Neural cell (in vitro differentiated cells): ENCODE data around the gene SSX2IP. TPM values are rescaled to one million over a fixed set of nuclear protein-coding genes. Genes with fewer than 3 reads are reported as not detected.

ENCODE experiments used
- H2AFZ ChIP-seq: fragments of 200-600, 300-800 bp; sonication (generic), shearing (Covaris generic); 2 replicates; pipeline ENCODE4 v1.6.0; 2014; ENCODE audit warnings: low read depth, mild to moderate bottlenecking, antibody characterized with exemption, low read length, moderate library complexity
- H3F3A ChIP-seq: fragments of 200-600 bp; shearing (Covaris generic); 2 replicates; pipeline ENCODE4 v1.6.1; 2016; ENCODE audit warnings: mild to moderate bottlenecking, moderate library complexity, mixed read lengths, antibody characterized with exemption, low read length; ENCODE audit not compliant: insufficient read depth, poor library complexity, severe bottlenecking
- H3K27ac ChIP-seq: fragments of 200-600, 300-800 bp; sonication (generic), shearing (Covaris generic); 2 replicates; pipeline ENCODE4 v1.5.1; 2014; ENCODE audit warnings: mild to moderate bottlenecking, low read length, moderate library complexity
- H3K27me3 ChIP-seq: fragments of 300-800, 200-600 bp; sonication (generic), shearing (Covaris generic); 2 replicates; pipeline ENCODE4 v1.6.0; 2014; ENCODE audit warnings: mild to moderate bottlenecking, low read depth, low read length, moderate library complexity; ENCODE audit not compliant: insufficient read depth
- H3K36me3 ChIP-seq: fragments of 300-800, 200-600 bp; sonication (generic), shearing (Covaris generic); 2 replicates; pipeline ENCODE4 v1.5.1; 2014; ENCODE audit warnings: mild to moderate bottlenecking, antibody characterized with exemption, low read length, moderate library complexity; ENCODE audit not compliant: insufficient read depth
- H3K4me2 ChIP-seq: fragments of 300-800, 200-600 bp; sonication (generic), shearing (Covaris generic); 2 replicates; pipeline ENCODE4 v1.6.0; 2014; ENCODE audit warnings: mild to moderate bottlenecking, low read length
- H3K4me3 ChIP-seq: fragments of 300-800, 200-600 bp; sonication (generic), shearing (Covaris generic); 2 replicates; pipeline ENCODE4 v1.5.1; 2014; ENCODE audit warnings: mild to moderate bottlenecking, low read length, moderate library complexity
- H3K79me2 ChIP-seq: fragments of 200-600 bp; shearing (Covaris generic); replicated peaks from 2 replicates; pipeline ENCODE4 v1.6.0; 2014; ENCODE audit warnings: mild to moderate bottlenecking, low read length, moderate library complexity; ENCODE audit not compliant: insufficient read depth
- H3K9ac ChIP-seq: fragments of 300-800, 200-600 bp; sonication (generic), shearing (Covaris generic); 2 replicates; pipeline ENCODE4 v1.6.1; 2016; ENCODE audit warnings: mild to moderate bottlenecking, low read length, mixed read lengths
- H3K9me2 ChIP-seq: fragments of 200-600 bp; shearing (Covaris generic); 2 replicates; pipeline ENCODE4 v1.6.1; 2016; ENCODE audit warnings: mild to moderate bottlenecking, low read length, mixed read lengths; ENCODE audit not compliant: insufficient read depth
- H3K9me3 ChIP-seq: fragments of 200-600, 300-800 bp; sonication (generic), shearing (Covaris generic); 2 replicates; pipeline ENCODE4 v1.6.1; 2016; ENCODE audit warnings: mild to moderate bottlenecking, mixed run types, low read length, moderate library complexity, mixed read lengths
- H4K20me1 ChIP-seq: fragments of 200-600 bp; shearing (Covaris generic); 2 replicates; pipeline ENCODE4 v1.6.1; 2016; ENCODE audit warnings: mild to moderate bottlenecking, mixed run types; ENCODE audit not compliant: insufficient read depth
- EP300 ChIP-seq: fragments of 450-650 bp; conservative IDR thresholded peaks from 2 replicates; pipeline ENCODE4 v1.6.1; 2014; ENCODE audit warnings: antibody characterized with exemption, mild to moderate bottlenecking, moderate library complexity; ENCODE audit not compliant: poor library complexity, severe bottlenecking
- EZH2 ChIP-seq: fragments of 200-600, 300-800 bp; shearing (Covaris generic), sonication (generic); IDR thresholded peaks from 2 replicates; pipeline ENCODE4 v1.6.1; 2014; ENCODE audit warnings: antibody characterized with exemption, low read length, borderline replicate concordance, mild to moderate bottlenecking; ENCODE audit not compliant: insufficient read depth, poor library complexity, severe bottlenecking
- MXI1 ChIP-seq: fragments of 450-650 bp; conservative IDR thresholded peaks from 2 replicates; pipeline ENCODE4 v1.6.1; 2014; ENCODE audit warnings: antibody characterized with exemption, mild to moderate bottlenecking; ENCODE audit not compliant: poor library complexity, severe bottlenecking
- POLR2AphosphoS5 ChIP-seq: IDR thresholded peaks from 2 replicates; pipeline ENCODE4 v1.6.1; 2012
- RAD21 ChIP-seq: fragments of 450-650 bp; conservative IDR thresholded peaks from 2 replicates; pipeline ENCODE4 v1.6.1; 2014; ENCODE audit warnings: antibody characterized with exemption, mild to moderate bottlenecking, moderate library complexity
- SMC3 ChIP-seq: fragments of 450-650 bp; conservative IDR thresholded peaks from 2 replicates; pipeline ENCODE4 v1.6.1; 2014; ENCODE audit warnings: antibody characterized with exemption, mild to moderate bottlenecking, moderate library complexity; ENCODE audit not compliant: poor library complexity
- TAF1 ChIP-seq: IDR thresholded peaks from 2 replicates; pipeline ENCODE4 v1.6.1; 2012; ENCODE audit warnings: low read depth
- polyA plus RNA-seq: library from polyadenylated mRNA; depleted of rRNA; stranded (reverse); fragments of >200 nt; gene quantifications from 2 replicates; pipeline ENCODE4 v1.2.3, GENCODE V29; 2014
- TF ChIP-seq, protein P1 (sequence below): fragments of 450-650 bp; IDR thresholded peaks from 2 replicates; pipeline ENCODE4 v1.5.1; 2014; ENCODE audit warnings: antibody characterized with exemption, mild to moderate bottlenecking, moderate library complexity; ENCODE audit not compliant: poor library complexity, severe bottlenecking
- TF ChIP-seq, protein P2 (sequence below): IDR thresholded peaks from 2 replicates; pipeline ENCODE4 v1.6.1; 2012; ENCODE audit warnings: borderline replicate concordance

Gene SSX2IP
- polyA plus RNA-seq, 1 donor from 2014 or later = 21.7 TPM

DNA sequence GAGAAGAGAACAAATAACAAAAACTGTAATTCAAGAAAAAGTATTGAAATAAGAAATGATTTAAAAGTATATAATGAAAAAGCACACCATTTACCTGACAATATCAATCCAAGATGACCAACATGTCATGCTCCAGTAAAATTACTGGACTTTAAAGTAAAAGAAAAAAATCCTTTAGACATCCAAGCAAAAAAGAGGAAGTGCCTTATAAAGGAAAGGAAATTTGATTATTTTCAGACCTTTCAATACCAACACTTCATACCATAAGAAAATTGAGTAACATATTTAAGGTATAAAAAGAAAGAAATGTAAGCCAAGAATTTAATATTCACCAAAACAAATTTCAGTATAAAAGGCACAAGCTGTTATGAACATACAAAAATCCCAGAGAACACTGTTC lies 46.2 kb upstream of the SSX2IP start:
- no peaks in the 10 kb centered on the region for H3K36me3 ChIP-seq
- no peaks in the 10 kb centered on the region for H3K79me2 ChIP-seq
- no peaks in the 10 kb centered on the region for H4K20me1 ChIP-seq
- no peak for TF ChIP-seq MXI1
- no peak for TF ChIP-seq SMC3
- no peak for TF ChIP-seq POLR2AphosphoS5
- TF ChIP-seq, protein P1, sequence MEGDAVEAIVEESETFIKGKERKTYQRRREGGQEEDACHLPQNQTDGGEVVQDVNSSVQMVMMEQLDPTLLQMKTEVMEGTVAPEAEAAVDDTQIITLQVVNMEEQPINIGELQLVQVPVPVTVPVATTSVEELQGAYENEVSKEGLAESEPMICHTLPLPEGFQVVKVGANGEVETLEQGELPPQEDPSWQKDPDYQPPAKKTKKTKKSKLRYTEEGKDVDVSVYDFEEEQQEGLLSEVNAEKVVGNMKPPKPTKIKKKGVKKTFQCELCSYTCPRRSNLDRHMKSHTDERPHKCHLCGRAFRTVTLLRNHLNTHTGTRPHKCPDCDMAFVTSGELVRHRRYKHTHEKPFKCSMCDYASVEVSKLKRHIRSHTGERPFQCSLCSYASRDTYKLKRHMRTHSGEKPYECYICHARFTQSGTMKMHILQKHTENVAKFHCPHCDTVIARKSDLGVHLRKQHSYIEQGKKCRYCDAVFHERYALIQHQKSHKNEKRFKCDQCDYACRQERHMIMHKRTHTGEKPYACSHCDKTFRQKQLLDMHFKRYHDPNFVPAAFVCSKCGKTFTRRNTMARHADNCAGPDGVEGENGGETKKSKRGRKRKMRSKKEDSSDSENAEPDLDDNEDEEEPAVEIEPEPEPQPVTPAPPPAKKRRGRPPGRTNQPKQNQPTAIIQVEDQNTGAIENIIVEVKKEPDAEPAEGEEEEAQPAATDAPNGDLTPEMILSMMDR = no peak
- TF ChIP-seq RAD21 = no peak
- TF ChIP-seq, protein P2, sequence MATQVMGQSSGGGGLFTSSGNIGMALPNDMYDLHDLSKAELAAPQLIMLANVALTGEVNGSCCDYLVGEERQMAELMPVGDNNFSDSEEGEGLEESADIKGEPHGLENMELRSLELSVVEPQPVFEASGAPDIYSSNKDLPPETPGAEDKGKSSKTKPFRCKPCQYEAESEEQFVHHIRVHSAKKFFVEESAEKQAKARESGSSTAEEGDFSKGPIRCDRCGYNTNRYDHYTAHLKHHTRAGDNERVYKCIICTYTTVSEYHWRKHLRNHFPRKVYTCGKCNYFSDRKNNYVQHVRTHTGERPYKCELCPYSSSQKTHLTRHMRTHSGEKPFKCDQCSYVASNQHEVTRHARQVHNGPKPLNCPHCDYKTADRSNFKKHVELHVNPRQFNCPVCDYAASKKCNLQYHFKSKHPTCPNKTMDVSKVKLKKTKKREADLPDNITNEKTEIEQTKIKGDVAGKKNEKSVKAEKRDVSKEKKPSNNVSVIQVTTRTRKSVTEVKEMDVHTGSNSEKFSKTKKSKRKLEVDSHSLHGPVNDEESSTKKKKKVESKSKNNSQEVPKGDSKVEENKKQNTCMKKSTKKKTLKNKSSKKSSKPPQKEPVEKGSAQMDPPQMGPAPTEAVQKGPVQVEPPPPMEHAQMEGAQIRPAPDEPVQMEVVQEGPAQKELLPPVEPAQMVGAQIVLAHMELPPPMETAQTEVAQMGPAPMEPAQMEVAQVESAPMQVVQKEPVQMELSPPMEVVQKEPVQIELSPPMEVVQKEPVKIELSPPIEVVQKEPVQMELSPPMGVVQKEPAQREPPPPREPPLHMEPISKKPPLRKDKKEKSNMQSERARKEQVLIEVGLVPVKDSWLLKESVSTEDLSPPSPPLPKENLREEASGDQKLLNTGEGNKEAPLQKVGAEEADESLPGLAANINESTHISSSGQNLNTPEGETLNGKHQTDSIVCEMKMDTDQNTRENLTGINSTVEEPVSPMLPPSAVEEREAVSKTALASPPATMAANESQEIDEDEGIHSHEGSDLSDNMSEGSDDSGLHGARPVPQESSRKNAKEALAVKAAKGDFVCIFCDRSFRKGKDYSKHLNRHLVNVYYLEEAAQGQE = no peak
- no peak for TF ChIP-seq TAF1
- no peak for TF ChIP-seq EZH2
- TF ChIP-seq EP300 = no peak
- H3F3A ChIP-seq = no peaks in the 10 kb centered on the region
- no peaks in the 10 kb centered on the region for H3K9me3 ChIP-seq
- no peak overlapping the region for H3K9ac ChIP-seq
- no peak overlapping the region for H3K4me2 ChIP-seq
- no peaks in the 10 kb centered on the region for H3K9me2 ChIP-seq
- H3K27ac ChIP-seq = no peak overlapping the region
- no peak overlapping the region for H2AFZ ChIP-seq
- H3K4me3 ChIP-seq = no peak overlapping the region
- H3K27me3 ChIP-seq = no peaks in the 10 kb centered on the region

DNA sequence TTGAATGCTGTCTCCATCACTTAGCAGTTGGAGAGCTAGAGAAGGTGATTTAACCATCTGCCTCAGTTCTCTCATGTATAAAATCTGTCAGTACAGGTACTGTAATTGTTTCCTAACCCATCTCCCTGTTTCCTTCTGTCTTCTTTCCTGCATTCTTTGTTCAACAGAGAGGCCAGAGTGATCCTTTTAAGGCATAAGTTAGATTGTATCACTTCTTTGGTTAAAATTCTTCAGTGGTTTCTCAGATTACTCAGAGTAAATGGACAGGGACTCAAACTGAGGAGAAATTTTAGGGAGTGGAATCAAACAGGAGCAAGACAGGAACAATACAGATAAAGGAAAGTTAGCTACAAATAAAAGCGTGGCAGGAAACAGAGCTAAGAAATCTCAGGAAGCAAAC lies 45.2 kb upstream of the SSX2IP start:
- Histone ChIP-seq H3K9me2 (no peaks in the 10 kb centered on the region), H4K20me1 (no peaks in the 10 kb centered on the region), H3K4me2 (no peak overlapping the region), H3K9ac (no peak overlapping the region), H2AFZ (no peak overlapping the region), H3K36me3 (no peaks in the 10 kb centered on the region), H3F3A (no peaks in the 10 kb centered on the region), H3K79me2 (no peaks in the 10 kb centered on the region), H3K27ac (no peak overlapping the region), H3K27me3 (no peaks in the 10 kb centered on the region), H3K9me3 (no peaks in the 10 kb centered on the region), H3K4me3 (no peak overlapping the region)
- TF ChIP-seq EZH2 (no peak), MXI1 (no peak), SMC3 (no peak), RAD21 (no peak), TAF1 (no peak), EP300 (no peak), POLR2AphosphoS5 (no peak)
- TF ChIP-seq, protein P1 = no peak
- TF ChIP-seq, protein P2 = no peak
